HL-60 (cell line): ENCODE results near the gene TJP2.

ENCODE experiments used
- DNase-seq, 2 experiments: peaks; one replicate each; pipeline ENCODE4 v3.0.0-alpha.2; 2010 to 2020; ENCODE audit warnings: low read depth in 1 of 2, low spot score in 1 of 2
- H3K27ac ChIP-seq: fragments of 250-450 bp; sonication (Bioruptor Pico); replicated peaks from 2 replicates; pipeline ENCODE4 v1.5.1; 2020; ENCODE audit warnings: mild to moderate bottlenecking, moderate library complexity
- H3K27me3 ChIP-seq: fragments of 250-450 bp; sonication (Bioruptor Pico); 2 replicates; pipeline ENCODE4 v1.5.1; 2021; ENCODE audit warnings: mild to moderate bottlenecking, moderate library complexity; ENCODE audit not compliant: insufficient read depth, poor library complexity, severe bottlenecking
- H3K4me3 ChIP-seq: replicated peaks from 2 replicates; pipeline ENCODE4 v1.5.1; 2011; ENCODE audit warnings: mild to moderate bottlenecking, control low read depth, low read length; ENCODE audit not compliant: insufficient read depth
- CTCF ChIP-seq: IDR thresholded peaks from one replicate; pipeline ENCODE4 v1.5.1; 2011; ENCODE audit warnings: low read length, control low read depth, inconsistent platforms; ENCODE audit not compliant: insufficient read depth
- GABPA ChIP-seq: IDR thresholded peaks from 2 replicates; pipeline ENCODE4 v1.6.1; 2012; ENCODE audit warnings: low read depth
- POLR2AphosphoS5 ChIP-seq: IDR thresholded peaks from 2 replicates; pipeline ENCODE4 v1.6.1; 2012; ENCODE audit warnings: low read depth
- REST ChIP-seq: IDR thresholded peaks from 2 replicates; pipeline ENCODE4 v1.6.1; 2012; ENCODE audit warnings: low read depth; ENCODE audit not compliant: insufficient replicate concordance
- SPI1 ChIP-seq: IDR thresholded peaks from 2 replicates; pipeline ENCODE4 v1.6.1; 2012; ENCODE audit warnings: low read depth, mild to moderate bottlenecking, borderline replicate concordance

TJP2 gene

DNA sequence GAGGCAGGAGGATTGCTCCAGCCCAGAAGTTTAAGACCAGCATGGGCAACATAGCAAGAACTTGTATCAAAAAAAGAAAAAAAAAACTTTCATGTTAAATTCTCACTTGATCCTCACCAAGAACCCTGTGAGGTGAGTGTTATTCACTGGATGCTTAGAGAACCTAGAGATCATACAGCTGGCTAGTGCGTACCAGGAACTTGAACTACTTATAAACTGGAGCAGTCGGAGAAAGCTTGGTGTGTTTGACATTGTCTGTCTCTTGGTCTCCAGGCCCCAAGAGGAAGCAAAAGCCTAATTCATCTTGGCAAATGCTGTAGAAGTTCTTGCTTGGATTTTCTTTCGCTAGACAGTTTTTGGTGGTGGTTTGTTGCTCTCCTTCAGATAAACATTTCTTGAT lies 18.1 kb downstream of the TJP2 start:
- Histone ChIP-seq H3K27me3 (no peaks in the 10 kb centered on the region), H3K4me3 (no peak overlapping the region), H3K27ac (no peak overlapping the region)
- no peak for TF ChIP-seq REST
- TF ChIP-seq SPI1: no peak
- TF ChIP-seq POLR2AphosphoS5: no peak
- no peak for TF ChIP-seq CTCF
- no peak for TF ChIP-seq GABPA
- no peak for DNase-seq

DNA sequence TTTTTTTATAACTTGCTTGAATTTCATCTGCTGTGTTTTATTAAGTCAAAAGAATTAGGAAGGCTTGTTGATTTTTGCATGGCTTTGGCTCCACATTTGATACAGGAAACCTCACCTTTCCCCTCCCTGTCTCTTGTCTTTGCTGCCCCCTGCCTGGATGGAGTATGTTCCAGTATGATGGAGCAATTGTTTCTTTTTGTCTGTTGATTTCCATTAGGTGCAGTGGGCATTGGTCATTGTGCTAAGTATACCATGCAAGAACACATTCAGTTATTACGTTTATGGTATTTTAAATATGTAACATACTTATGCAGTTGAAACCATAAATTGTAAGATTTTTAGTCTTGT lies 19.6 kb downstream of the TJP2 start:
- Histone ChIP-seq H3K27ac (no peak overlapping the region), H3K27me3 (no peaks in the 10 kb centered on the region), H3K4me3 (no peak overlapping the region)
- TF ChIP-seq CTCF (no peak), POLR2AphosphoS5 (no peak), REST (no peak), GABPA (no peak), SPI1 (no peak)
- DNase-seq: no peak

DNA sequence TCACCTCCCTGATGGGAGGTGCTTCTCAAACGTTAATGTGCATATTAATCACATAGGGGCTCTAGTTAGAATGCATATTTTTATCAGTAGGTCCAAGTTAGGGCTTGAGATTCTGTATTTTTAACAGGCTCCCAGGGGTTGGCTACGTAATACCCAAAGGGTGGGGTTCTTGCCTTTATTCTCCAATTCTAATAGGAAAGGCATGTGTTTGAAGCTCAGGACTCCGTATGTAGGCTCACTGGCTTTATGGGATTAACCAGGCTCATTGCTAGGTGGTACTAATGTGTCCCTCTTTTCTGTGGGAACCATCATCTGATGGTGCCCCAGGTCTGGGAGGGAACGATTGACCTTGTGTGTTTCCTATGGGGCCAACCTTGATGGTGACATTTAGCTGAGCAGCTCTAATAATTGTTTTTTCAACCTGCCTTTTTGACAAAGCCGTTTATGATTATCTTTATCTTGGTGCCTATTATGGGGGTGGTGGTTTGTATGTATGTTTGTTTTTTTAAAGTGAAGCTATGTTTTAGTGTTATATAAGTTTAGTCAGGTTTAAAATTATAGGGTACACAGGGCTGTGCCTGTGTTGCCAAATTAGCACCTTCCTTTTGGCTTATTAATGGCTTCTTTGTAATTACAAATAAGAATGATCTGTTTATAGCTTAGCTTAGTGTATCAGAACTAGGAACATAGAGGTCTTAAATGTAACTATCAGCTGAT lies 20.8 kb downstream of the TJP2 start:
- no peak for DNase-seq
- Histone ChIP-seq H3K27me3 (no peaks in the 10 kb centered on the region), H3K27ac (no peak overlapping the region), H3K4me3 (no peak overlapping the region)
- TF ChIP-seq CTCF: no peak
- TF ChIP-seq REST: no peak
- no peak for TF ChIP-seq GABPA
- TF ChIP-seq POLR2AphosphoS5: no peak
- no peak for TF ChIP-seq SPI1
